ENCODE results near the gene TUBG2. TPM values are rescaled to one million over a fixed set of nuclear protein-coding genes. Genes with fewer than 3 reads are reported as not detected.

Gene TUBG2
- total RNA-seq, 1 experiment from 2014 or later: 20.4 TPM

GRCh38 chr17:42698736-42699414 lies 39.8 kb downstream of the TUBG2 start:
- H2BK15ac ChIP-seq (ENCODE audit: low read depth, low read length): no peak overlapping the region
- no peak overlapping the region for H3K27ac ChIP-seq (ENCODE audit: insufficient read length, low read depth, low read length)
- no peak overlapping the region for H3K9ac ChIP-seq (ENCODE audit: extremely low read depth, insufficient read length, low read length)
- H2BK5ac ChIP-seq (ENCODE audit: insufficient read length, low read length): no peak overlapping the region
- TF ChIP-seq CTCF (conservative IDR thresholded peaks at IDR 0.05): no peak
- no peaks in the 10 kb centered on the region for H3K4me1 ChIP-seq (ENCODE audit: insufficient read depth, low read length)
- H3K23ac ChIP-seq (ENCODE audit: insufficient read length, low read depth, low read length): no peak overlapping the region
- no peak overlapping the region for H2BK12ac ChIP-seq (ENCODE audit: insufficient read length, low read depth, low read length)
- H3K36me3 Mint-ChIP-seq (ENCODE audit: insufficient read depth in 1 of 3, low read depth in 3 of 3): peaks cover 10 to 40% (median 23%) of the 10 kb centered on the region in 3 experiments; a peak in 6 of 7 replicates
- no peaks in the 10 kb centered on the region for H3K9me3 Mint-ChIP-seq
- no peak for DNase-seq
- H3K27ac Mint-ChIP-seq: peak overlapping the region in 1 of 3 experiments; percentile 81; a peak in 2 of 7 replicates
- H3K79me2 ChIP-seq (ENCODE audit: insufficient read depth, low read length): no peaks in the 10 kb centered on the region
- H3K23me2 ChIP-seq (ENCODE audit: insufficient read length, low read depth, low read length, poor library complexity, severe bottlenecking): no peaks in the 10 kb centered on the region
- no peak overlapping the region for H3K14ac ChIP-seq (ENCODE audit: insufficient read depth, low read length)
- H3K79me1 ChIP-seq (ENCODE audit: insufficient read depth, low read depth, low read length, poor library complexity, severe bottlenecking): no peaks in the 10 kb centered on the region
- H3K9me3 ChIP-seq (ENCODE audit: control insufficient read depth, low read depth, low read length): no peaks in the 10 kb centered on the region
- no peak overlapping the region for H3K4ac ChIP-seq (ENCODE audit: low read depth, low read length)
- no peak overlapping the region for H2BK20ac ChIP-seq (ENCODE audit: low read depth, low read length, poor library complexity, severe bottlenecking)
- H2BK120ac ChIP-seq (ENCODE audit: low read depth, low read length, poor library complexity, severe bottlenecking): no peak overlapping the region
- H3K27me3 ChIP-seq (ENCODE audit: insufficient read depth, low read length): no peaks in the 10 kb centered on the region
- H4K91ac ChIP-seq (ENCODE audit: insufficient read length, low read depth, low read length): no peak overlapping the region
- no peak overlapping the region for H3K56ac ChIP-seq (ENCODE audit: insufficient read length, low read depth, low read length)
- H3K18ac ChIP-seq (ENCODE audit: insufficient read length, low read depth, low read length): no peak overlapping the region
- no peak overlapping the region for H3T11ph ChIP-seq (ENCODE audit: low read length)
- WGBS (ENCODE audit: extremely low coverage, insufficient read length, low lambda C conversion rate): no CpG with 5 or more reads among the region's 2 CpGs
- peaks cover 8 to 25% of the 10 kb centered on the region in 2 experiments for H3K4me1 Mint-ChIP-seq
- no peak overlapping the region for H3K4me3 Mint-ChIP-seq
- H2AK5ac ChIP-seq (ENCODE audit: insufficient read length, low read length): no peak overlapping the region
- no peak overlapping the region for H4K8ac ChIP-seq (replicated peaks; ENCODE audit: insufficient read length, low read depth, low read length)
- no peaks in the 10 kb centered on the region for H4K20me1 ChIP-seq (ENCODE audit: control insufficient read depth, insufficient read depth, insufficient read length)
- H4K5ac ChIP-seq (ENCODE audit: insufficient read length, low read depth, low read length): no peak overlapping the region
- no peaks in the 10 kb centered on the region for H3K27me3 Mint-ChIP-seq (ENCODE audit: low read depth)
- no peak overlapping the region for H2AFZ ChIP-seq (ENCODE audit: low read length)
- no peak overlapping the region for H3K4me2 ChIP-seq (ENCODE audit: insufficient read depth, insufficient read length, low read length)

Measured in H9 (cell line).